CD4-positive, alpha-beta T cell treated with Interferon alpha-2 for 1 hour (primary cell): ENCODE results near the gene ACBD6.

Source experiments
- DNase-seq, 2 donors: peaks; one replicate each; pipeline ENCODE4 v3.0.0-alpha.2; 2020 to 2022

ACBD6 gene

DNA sequence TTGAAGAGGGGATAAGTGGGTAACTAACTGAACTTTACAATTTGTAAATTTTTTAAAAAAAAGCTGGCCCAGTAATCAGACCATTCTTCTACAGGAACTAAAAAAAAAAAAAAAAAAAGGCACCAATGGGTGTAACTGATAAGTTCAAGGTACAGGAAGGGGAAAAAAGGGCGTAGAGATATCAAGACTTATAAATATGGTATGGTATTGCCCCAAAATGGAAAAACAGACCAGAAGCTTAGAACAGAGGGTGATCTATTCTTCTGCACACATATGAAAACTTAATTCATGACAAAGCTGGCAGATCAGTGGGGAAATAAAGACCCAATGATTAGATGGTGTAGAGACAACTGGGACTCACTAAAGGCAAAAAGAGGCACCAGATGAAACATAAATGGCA lies 213.4 kb downstream of the ACBD6 start:
- DNase-seq: no peak

DNA sequence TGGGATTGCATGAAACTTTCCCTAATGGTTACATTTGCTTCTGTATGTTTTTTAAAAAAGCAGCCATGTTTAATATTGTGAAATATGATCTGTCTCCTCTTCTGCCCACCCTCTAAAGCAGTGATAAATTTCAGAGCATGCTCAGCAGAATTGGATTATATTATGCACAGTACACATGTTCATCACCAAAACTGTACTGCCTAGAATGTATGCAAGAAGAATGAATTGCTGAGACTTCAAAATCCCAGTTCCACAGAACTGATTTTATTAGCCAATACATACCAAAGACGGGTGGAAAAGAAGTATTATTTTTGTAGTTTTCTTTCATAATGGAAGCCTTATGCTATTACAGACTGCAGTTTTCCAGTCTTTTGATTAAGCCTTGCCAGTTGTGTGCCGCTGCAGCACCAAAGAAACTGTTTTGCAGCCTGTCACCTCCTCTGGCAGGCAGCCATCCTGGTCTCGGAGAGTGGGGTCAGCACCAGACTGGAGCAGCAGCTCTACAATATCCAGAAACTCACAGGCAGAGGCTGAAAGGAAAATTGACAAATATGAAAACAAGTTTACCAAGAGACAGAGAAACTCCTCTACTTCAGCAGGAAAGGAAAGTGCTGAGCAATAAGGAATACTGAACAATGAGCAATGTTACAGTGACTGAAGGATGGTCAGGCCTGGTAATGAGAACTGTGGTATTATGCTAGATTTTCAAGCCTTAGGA lies 214.2 kb downstream of the ACBD6 start:
- no peak for DNase-seq

DNA sequence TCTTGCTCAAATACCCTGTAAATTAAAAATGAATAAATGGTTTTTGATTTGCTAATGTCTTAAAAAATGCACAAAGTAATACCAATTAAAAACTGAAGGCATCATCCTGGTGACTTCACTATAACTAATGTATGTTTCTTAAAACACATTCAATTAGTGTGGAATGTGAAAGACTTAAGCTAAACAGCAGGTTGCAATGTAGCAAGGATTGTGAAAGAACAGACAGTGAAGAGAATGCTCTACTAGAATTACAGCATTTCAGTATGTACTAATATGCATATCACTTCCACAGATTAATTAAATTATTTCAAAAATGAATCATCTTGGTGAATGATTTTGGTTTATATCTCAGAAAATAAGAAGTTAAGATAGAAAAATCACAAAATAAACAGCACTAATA lies 216.0 kb downstream of the ACBD6 start:
- DNase-seq: no peak

DNA sequence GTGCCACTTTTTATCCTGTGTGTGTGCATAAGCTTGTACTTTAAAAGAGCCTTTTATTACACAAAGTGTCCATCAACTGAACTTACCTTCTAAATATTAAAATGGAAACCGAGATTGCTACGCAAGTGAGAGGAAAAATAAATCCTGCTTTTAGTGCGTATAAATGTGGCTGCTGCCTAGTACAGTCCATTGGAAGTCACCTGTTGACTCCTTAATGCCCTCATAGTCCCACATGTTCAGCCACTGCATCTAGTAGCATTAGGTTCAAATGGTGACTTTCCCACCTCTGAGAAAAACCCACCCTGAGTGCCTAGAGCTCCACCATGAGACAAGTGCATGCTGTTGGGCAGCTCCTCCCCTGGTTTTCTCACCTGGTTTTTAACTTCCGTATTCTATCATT lies 219.3 kb downstream of the ACBD6 start:
- DNase-seq: no peak

DNA sequence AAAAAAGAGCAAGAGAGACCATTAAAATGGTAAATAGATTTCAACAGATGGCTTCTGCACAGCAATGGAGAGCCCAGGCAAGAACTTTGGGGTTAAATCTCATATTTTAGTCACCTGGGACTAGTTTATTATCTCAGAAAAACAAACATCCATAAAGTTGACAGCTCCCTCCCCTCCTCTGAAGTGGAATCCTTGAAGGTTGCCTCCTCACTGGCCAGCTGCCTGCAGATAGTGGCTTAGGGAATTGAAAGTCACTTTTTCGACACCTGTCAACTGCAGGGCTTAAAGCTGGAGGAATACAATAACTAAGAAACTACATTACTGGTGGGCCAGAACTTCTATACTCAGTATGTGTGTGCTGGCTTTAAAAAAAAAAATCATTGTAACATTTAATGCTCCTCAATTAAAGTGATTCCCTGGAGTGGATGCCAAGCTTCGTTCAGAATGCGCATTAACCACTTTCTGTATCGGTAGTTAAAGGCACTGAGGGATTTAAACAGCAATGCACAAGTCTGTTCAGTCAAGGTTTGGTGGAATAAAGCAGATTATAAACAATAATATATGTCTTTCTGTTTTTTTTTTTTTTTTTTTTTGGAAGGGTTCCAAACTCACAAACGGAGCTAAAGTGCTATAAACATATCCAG lies 219.9 kb downstream of the ACBD6 start:
- DNase-seq: no peak

GRCh38 chr1:180281490-180281889 lies 220.9 kb downstream of the ACBD6 start:
- DNase-seq: no peak

GRCh38 chr1:180280617-180281016 lies 221.8 kb downstream of the ACBD6 start:
- DNase-seq: no peak

DNA sequence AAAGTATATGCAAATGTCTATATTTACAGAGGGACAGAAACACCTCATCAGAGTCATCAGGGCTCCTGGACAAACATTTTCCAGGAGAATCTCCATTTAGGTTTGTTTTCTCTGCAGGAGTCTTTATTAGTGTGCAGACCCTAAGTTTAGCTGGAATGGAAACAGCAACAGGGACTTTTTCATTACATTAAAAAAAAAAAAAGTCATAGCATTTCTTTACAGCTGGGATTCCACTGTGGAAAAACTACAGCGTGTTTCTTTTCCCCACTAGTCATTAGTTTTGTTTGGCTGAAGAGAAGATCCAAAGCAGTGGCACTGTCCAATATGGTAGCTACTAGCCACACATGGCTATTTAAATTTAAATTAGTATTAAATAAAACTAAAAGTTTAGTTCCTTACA lies 222.7 kb downstream of the ACBD6 start:
- DNase-seq: no peak

GRCh38 chr1:180278596-180279395 lies 223.6 kb downstream of the ACBD6 start:
- DNase-seq: peak in 1 of 2 donors; percentile 2

DNA sequence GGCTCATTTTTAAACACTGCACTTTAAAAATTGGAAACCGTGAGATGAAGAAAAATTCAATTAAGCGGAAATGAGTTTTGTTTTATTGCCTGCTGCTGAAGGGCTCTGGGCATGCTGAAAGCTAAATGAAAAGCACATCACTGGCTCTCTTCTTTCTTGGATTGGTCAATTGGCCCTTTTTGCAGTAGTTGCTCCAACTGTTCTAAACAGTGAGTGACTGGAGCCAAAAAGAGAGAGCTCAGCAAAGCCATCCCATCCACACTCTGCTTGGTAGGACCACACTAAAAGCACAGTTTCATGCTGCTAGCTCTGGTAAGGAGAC lies 224.2 kb downstream of the ACBD6 start:
- DNase-seq: no peak

DNA sequence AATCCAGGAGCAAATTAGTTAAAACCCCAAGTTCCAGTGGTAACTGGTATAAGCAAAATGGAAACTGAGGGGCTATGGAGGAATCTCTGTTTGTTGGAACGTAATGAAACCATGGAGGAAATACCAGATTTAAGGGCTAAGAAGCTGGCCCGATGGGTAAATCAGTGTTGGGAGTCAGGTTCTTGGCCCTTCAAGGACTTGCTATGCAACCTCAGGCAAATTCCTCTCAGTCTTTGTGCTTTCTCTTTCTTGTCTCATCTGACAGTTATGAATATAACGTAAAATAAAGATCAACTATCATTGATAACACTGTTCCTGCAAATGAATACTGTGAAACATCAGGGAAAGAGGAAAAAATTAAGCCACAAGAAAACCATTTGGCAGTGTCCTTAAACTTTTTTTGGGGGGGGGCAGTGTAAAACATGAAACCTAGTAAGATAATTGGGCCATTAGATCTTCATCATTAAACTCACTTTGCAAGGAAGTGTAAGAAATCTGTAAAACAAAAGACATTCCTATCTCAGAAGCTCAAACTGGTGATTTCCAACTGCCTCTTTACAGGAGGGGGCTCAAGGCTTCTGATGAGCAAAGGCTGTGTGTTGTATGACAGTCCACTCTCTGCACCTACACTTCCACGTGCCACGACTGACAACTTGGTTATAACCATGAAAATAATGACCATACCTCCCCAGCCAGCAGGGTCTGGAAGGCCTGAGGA lies 224.7 kb downstream of the ACBD6 start:
- no peak for DNase-seq

DNA sequence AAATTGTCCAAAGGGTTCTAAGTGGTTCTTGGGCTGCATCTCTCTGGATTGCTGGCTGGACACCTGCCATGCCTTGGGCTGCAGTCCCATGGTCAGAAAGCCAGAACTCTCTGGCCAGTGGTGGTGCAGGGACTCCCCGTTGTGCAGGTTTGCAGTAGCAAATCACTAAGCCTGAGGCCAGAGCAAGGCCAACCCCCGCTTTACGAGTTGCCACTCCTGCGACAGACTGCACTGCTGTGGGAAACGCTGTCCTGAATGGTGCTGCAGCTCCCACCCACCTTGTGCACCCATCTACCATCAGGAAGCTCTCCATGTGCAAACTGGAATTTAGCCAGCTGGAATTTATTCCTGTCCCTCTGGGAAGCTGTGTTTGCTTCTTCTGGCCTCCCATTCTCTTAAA lies 226.7 kb downstream of the ACBD6 start:
- no peak for DNase-seq

DNA sequence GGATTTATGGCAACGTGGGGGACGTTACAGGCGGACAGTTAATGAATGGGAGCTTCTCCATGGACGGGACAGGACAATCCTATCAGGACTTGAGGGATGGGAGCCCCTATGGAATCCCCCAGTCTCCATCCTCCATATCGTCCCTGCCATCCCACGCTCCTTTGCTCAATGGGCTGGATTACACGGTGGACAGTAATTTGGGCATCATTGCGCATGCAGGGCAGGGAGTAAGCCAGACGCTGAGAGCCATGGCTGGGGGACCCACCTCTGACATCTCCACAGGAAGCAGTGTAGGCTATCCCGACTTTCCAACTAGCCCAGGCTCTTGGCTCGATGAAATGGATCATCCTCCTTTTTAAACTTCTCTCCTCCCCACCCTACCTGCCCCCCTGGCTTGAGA lies 228.2 kb downstream of the ACBD6 start:
- DNase-seq: no peak

GRCh38 chr1:180273066-180273465 lies 229.3 kb downstream of the ACBD6 start:
- DNase-seq: no peak

GRCh38 chr1:180272395-180272794 lies 230.0 kb downstream of the ACBD6 start:
- no peak for DNase-seq

DNA sequence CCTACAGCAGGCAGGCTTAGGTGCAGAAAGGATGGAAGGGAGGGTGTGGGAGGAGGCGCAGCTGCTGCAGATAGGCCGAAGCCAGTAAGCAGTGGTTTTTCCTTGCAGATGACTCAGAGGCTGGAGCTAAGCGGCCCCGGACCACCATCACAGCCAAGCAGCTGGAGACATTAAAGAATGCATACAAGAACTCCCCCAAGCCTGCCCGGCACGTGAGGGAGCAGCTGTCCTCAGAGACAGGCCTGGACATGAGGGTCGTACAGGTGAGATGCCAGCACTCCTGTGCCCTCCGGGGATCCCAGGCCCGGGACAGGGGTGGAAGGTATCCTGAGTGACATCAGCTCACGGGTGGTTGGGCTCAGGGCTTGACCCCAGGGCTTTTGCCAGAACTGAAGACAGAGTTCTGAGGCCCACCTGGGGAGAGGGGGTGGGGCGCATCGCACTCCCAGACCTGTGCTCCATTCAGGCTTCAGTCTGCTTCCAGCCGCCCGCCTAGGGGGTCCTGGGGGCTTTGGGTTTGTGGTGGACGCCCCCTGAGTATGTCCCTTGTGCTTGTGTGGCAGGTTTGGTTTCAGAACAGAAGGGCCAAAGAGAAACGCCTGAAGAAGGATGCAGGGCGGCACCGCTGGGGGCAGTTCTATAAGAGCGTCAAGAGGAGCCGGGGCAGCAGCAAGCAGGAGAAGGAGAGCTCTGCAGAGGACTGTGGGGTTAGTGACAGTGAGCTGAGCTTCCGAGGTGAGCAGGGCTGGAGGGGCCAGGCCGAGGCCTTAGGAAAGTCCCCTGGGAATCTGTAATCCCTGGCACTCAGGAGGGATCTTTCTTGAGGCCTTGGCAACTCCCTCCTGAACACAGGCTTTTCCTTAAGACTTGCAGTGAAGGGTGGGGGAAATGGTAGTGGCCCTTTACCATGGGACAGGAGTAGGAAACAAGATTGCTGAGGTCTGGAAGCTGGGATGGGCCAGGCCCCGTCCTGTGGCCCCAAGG lies 230.8 kb downstream of the ACBD6 start:
- DNase-seq: no peak

DNA sequence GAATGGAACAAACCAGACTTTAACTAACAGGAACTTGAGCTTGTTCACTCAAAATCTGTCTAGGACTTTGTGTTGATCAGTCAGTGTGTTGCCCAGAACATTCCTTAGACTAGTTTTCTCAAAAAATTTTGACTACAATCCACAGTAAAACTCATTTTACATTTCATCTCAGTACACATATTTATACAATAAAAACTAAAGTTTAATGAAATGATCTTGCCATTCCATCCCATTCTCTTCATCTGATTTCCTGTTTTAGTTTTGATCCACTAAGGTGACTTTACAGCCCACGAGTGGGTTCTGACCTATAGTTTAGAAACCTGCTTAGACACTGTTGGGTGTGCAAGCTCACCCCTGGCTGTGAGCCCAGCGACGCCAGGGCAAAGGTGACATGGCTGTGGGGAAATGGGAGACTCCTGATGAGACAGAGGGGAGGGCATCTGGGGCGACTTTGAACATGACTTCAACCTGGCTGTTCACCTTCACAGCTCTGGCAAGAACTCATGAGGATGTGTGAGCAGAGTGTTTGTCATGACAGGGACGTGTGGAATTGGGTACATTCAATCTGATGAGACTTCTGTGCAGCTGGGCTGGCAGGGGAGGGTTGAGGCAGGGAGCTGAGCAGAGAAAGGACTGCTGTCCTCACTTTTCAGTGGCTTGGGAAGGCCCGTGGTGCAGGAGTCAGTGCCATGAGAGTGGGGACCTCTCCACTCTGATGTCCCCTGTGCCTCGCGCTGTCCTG lies 231.7 kb downstream of the ACBD6 start:
- no peak for DNase-seq

DNA sequence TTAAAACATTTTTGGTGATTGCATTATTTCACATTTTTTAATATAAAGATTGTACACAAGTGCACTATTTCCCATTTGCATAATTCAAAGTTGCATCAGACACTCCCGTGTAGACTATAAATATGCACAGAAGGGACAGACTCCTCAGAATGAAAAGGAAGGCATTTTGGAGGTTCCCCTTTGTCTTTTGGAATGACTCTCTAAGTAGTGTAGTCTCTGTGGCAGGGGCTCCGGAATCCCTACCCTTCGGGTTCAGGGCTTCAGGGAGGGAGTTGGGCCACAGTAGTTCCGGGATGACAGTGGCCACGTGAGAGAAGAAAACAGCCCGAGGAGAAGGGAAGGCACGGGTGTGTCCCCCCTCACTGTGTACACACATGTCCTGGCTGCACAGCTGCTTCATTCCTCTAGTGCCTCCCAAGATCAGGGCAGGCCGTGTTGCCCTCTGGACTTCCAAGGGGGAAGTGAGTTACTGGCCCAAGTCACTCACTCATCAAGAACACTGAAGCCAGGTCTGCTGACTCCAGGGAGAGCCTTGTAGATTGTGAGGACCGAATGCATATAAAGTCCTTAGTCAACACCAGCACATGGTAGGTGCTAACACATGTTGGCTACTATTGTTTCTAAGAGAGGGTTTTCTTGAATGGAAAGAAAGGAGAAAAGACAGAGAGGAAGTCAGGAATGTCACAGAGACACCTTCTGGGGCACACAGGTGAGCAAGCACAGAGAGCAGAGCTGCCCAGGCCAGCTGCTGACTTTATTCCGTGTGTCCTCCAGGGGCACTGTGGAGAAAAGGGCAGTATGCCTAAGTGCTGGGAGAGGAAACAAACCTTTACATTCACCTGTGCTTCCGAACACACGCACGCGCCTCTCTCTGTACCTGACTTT lies 232.5 kb downstream of the ACBD6 start:
- DNase-seq: no peak

DNA sequence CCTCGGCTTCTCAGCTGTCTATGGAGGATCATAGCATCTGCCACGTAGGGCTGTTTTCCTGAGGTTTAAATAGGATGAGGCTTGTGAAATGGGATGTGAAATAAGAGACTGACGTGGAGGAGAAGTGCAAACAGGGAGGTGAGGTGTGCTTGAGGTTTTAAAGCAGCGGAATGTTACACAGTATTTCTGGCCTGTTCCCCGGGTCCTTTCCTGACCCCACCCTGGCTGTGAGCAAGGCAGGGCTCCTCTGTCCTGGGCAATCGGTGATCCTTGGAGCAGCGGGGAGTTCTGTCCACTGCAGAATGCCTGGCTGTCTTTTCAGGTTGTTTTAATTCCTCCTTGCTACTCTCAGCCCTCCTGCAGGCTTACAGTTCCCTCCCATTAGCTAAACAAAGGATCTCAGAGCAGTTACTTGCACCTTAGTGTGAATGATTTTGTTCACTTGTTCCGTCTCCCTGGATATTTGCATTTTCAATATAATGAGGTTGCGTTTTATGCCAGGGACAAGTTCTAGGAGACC lies 233.8 kb downstream of the ACBD6 start:
- DNase-seq: no peak
